Measurements from ENCODE around the gene CYTH4. TPM values are rescaled to one million over a fixed set of nuclear protein-coding genes. Genes with fewer than 3 reads are reported as not detected.

Gene CYTH4
- total RNA-seq, 2 donors from 2014 or later, result 12.7 to 15.3 TPM

DNA sequence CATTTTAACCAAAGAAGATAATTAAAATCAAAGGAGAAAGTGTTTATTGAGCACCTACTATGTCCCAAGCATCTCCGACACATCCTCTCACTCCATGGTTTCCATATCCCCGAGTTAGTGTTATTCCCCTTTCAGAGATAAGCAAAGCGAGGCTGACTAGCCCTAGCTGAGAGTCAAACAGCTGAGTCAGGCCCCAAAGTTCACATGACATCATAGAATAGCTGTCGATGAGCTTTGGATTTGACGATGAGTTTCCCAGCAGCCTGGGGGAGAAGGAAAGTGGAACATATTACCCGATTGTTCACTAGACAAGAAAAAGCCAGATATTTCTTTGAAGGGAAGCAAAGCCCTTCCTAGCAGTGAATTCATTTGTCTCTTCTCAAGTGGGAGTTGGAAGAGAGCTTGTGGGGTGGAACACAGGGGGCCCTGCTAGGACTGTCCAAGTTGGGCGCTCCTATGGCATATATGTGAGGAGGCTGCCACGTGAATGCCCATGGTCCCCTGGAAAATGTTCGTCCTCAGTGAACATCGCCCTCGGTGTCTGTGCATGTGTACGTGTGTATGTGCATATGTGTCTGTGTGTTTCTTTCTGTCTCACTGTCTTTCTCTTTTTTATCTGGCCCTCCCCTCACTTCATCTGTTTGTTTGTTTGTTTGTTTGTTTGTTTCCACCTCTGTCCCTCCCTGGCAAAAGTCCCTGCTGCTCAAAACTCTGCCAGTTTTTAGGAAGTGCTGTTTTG lies 493 bp upstream of the CYTH4 start:
- no peak for ATAC-seq
- intact Hi-C loops (cut with DNase I), result no loop called here
- no peak for DNase-seq

GRCh38 chr22:37283393-37283937 lies 1.2 kb downstream of the CYTH4 start:
- intact Hi-C loops (cut with DNase I), result no loop called here
- ATAC-seq, result peak in 1 of 2 donors; percentile 11
- no peak for DNase-seq

GRCh38 chr22:37284126-37284804 lies 2.0 kb downstream of the CYTH4 start:
- intact Hi-C loops (cut with DNase I), result no loop called here
- DNase-seq (no peak), ATAC-seq (peak in 1 of 2 donors; percentile 7)

DNA sequence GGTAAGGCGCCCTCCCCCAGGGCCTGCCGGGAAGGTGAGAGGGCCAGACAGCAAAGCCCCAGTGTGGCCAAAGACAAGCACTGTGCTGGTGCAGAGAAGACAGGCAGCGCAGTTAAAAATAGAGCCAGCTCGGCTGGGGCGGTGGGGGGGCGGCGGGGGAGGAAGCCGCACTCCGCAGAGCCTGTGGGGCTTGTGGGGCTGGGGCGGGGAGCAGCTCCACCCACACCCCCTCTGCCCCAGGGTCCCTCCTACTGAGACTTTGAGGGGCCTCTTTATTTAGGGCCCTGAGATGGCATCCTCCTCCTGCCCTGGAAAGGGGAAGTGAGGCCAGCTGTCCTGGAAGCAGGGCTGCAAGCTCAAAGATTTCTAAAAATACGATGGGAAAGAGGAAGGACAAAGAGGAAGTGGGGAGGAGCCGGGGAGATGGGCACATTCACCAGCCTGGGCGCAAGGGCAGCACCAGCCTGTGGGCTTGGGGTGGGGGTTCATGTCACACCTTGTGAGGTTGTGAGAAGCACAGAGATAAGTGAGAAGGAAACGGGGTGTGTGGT lies 2.6 kb downstream of the CYTH4 start:
- peak; percentile 84 to 85 for ATAC-seq
- intact Hi-C loops (cut with DNase I), result no loop called here
- DNase-seq, result peak; percentile 56

DNA sequence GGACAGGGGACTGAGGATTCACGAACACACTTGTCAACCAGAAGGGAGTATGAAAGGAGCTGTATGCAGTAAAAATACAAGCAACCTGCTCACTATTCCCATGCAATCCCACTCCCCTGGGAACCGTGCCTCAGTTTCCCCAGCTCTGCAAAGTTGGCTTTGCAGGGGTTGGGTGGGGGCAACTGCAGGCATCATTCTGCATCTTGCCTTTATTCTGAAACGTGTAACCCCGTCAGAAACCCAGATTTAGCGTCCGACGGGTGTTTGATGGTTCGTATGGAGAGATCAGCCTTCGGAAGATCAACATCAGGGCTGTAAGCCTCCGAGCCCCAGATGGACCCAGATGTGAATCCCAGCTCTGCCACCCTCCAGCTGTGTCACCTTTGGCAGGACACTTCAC lies 3.6 kb downstream of the CYTH4 start:
- no peak for DNase-seq
- ATAC-seq, result no peak
- intact Hi-C loops (cut with DNase I), result no loop called here

- ATAC-seq, result no peak
- DNase-seq, result no peak
- intact Hi-C loops (cut with DNase I), result no loop called here
Observed at GRCh38 chr22:37287550-37287951, 5.2 kb downstream of the CYTH4 start.

DNA sequence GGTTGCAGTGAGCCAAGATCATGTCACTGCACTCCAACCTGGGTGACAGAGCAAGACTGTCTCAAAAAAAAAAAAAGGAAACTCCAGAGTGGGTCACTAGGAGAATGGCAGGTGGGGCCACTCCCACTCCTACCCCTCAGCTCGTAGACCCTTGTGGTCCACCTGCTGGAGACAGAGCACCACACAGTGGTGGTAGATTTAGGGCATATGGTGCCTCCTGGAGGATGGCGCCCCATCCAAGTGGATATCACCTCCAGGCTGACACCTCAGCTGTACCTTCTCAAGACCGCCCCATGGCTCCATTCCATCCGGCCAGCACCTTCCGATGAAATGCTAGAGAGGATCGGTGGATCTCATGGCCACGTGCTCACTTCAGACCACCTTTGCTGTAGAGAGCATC lies 6.2 kb downstream of the CYTH4 start:
- no peak for DNase-seq
- intact Hi-C loops (cut with DNase I), result no loop called here
- no peak for ATAC-seq

- ATAC-seq, result no peak
- intact Hi-C loops (cut with DNase I), result no loop called here
- DNase-seq, result no peak
Observed at GRCh38 chr22:37289156-37289735, 6.9 kb downstream of the CYTH4 start.

GRCh38 chr22:37290737-37291136 lies 8.4 kb downstream of the CYTH4 start:
- DNase-seq, result no peak
- ATAC-seq, result peak in 1 of 2 donors; percentile 20
- intact Hi-C loops (cut with DNase I), result no loop called here

GRCh38 chr22:37291559-37292298 lies 9.4 kb downstream of the CYTH4 start:
- intact Hi-C loops (cut with DNase I), result no loop called here
- no peak for DNase-seq
- no peak for ATAC-seq

GRCh38 chr22:37292641-37293040 lies 10.3 kb downstream of the CYTH4 start:
- DNase-seq (no peak), ATAC-seq (no peak)
- intact Hi-C loops (cut with DNase I), result no loop called here

DNA sequence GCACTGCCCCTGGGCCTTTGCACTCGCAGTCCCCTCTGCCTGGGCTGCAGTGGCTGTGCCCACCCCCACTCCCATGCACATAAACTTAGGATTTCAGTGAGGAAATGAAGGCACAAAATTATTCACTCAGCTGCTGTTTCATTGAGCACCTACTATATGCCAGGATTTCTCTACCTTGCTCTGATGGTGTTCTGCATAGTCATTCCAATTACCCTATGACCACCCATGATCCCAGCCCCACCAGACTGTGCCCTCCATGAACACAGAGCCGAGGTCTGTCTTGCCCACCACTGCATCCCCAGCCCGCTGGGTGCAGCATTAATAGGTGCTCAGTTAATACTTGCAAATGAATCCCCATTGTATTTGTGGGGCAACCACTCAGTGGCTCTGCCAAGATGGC lies 10.9 kb downstream of the CYTH4 start:
- intact Hi-C loops (cut with DNase I), result no loop called here
- ATAC-seq (no peak), DNase-seq (no peak)

- ATAC-seq, result no peak
Observed at GRCh38 chr22:37294747-37295146, 12.4 kb downstream of the CYTH4 start.

DNA sequence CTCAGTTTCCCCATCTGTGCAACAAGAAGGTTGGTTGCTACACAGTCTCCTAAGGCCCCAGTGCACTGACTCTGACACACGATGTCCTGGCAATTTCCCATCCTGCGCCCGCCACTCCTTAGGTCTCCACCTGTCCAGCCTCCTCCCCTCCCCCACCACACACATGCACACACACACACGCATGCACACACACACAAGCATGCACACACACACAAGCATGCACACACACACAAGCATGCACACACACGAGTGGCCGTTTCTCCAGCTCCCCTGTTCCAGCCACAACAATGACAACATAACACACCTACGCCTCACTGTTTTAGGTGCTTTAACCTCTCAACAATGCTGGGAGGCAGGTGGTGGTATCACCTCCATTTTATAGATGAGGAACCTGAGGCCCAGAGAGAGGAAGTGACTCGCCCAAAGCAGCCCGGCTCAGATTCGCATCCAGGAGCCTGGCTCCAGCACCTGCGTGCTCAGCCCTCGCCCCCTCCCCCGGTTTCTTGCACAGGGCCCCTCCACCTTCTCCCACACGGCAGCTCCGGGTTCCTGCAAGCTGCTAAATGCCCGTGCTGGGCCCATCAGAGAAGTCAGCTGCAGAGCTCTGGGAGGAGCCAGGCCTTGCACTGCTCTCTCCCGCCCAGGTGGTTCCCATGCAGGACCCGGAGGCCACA lies 13.0 kb downstream of the CYTH4 start:
- DNase-seq, result no peak
- intact Hi-C loops (cut with DNase I), result no loop called here
- no peak for ATAC-seq

More at GRCh38 chr22:37294747-37295146, 12.4 kb downstream of the CYTH4 start:
- DNase-seq, result no peak
- intact Hi-C loops (cut with DNase I), result no loop called here

- ATAC-seq (no peak), DNase-seq (no peak)
- intact Hi-C loops (cut with DNase I), result no loop called here
Observed at GRCh38 chr22:37295946-37296345, 13.6 kb downstream of the CYTH4 start.

- intact Hi-C loops (cut with DNase I), result no loop called here
- DNase-seq (no peak), ATAC-seq (no peak)
Observed at GRCh38 chr22:37298748-37299495, 16.6 kb downstream of the CYTH4 start.

DNA sequence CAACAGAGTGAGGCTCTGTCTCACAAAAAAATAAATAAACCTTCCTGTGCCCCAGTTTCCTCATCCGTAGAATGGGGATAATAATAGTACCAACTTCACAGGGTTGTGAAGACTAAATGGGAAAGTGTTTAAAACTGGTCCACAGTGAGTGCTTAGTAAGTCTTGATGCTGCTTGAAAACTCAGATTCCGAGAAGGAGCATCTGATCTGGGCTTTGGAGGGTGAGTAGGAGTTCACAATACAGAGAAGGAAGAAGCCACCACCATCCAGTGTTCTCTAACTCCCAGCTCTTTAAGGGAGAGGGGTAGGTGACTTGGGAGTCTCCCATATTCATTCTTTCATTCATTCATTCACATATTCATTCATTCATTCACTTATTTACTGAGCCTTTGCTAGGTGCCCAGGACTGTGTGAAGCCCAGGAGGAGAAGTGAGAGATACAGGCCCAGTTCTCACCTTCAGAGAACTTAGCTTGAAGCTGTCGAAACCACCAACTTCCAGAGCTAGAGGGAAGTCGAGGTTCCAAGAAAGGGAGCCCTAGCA lies 17.7 kb downstream of the CYTH4 start:
- ATAC-seq (no peak), DNase-seq (no peak)
- intact Hi-C loops (cut with DNase I), result no loop called here

GRCh38 chr22:37300551-37301017 lies 18.3 kb downstream of the CYTH4 start:
- ATAC-seq (peak in 1 of 2 donors; percentile 38), DNase-seq (no peak)
- intact Hi-C loops (cut with DNase I), result no loop called here
